T-helper 9 cell (primary cell): ENCODE measurements around the gene EMD.
A peak's percentile ranks its signal among the peaks of the same experiment; 100 is the strongest.

ENCODE experiments used
- DNase-seq: peaks from one replicate; pipeline ENCODE4 v3.0.0-alpha.2; 2020

EMD gene

GRCh38 chrX:154355776-154356140 lies 23.3 kb upstream of the EMD start:
- DNase-seq = no peak

DNA sequence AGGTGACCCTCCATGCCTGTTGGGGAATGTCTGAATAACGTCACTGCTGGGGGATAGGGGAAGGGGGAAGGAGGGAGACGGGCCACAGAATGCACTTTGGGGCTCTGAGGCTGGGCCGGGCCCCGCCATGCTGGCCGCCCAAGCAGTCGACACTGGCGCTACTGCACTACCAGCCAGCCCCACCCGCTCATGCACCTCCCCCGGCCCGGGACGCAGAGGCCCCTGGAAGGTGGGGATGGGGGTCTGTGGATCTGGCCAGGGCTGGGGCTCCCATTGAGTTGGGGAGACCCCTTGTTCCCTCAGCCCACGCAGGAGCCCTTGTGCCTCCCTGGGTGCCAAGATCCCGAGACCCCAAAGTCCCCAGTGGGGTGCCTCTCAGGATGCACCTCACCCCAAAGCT lies 22.5 kb upstream of the EMD start:
- DNase-seq = no peak

DNA sequence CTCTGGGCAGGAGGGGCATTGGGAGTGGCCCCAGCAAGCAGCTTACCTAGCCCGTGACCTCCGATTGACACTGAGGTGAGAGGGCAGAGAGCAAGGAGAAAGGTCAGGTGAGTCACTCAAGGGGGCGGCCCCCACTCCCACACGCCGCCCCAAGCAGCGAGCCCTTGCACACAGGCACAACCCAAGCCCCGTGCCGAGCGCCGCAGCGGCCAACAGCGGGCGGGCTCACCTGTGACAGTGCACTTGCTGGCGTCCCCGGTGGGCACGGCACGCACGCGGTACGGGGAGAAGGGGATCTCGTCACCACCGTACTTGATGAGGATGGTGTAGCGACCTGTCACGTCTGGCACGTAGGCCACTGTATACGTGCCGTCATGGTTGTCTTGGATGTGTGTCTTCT lies 21.9 kb upstream of the EMD start:
- no peak for DNase-seq

GRCh38 chrX:154358011-154358410 lies 21.1 kb upstream of the EMD start:
- no peak for DNase-seq

DNA sequence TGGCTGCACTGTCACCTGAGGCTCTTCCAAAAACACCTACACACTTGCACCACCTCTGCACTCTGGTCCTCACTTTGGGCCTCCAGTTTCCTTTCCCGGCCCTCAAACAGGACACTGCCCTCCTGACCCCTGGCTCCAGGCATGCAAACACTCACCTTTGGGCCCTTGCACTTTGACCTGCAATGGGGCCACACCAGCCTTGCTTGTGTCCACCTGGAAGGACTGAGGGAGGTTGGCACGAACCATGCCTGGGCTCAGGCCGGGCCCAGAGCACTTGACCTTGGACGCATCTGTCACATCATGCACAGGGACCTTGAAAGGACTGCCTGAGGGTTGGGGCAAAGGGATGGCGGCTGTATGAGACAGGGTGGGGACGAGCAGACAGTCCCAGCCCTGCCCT lies 20.3 kb upstream of the EMD start:
- DNase-seq = no peak

DNA sequence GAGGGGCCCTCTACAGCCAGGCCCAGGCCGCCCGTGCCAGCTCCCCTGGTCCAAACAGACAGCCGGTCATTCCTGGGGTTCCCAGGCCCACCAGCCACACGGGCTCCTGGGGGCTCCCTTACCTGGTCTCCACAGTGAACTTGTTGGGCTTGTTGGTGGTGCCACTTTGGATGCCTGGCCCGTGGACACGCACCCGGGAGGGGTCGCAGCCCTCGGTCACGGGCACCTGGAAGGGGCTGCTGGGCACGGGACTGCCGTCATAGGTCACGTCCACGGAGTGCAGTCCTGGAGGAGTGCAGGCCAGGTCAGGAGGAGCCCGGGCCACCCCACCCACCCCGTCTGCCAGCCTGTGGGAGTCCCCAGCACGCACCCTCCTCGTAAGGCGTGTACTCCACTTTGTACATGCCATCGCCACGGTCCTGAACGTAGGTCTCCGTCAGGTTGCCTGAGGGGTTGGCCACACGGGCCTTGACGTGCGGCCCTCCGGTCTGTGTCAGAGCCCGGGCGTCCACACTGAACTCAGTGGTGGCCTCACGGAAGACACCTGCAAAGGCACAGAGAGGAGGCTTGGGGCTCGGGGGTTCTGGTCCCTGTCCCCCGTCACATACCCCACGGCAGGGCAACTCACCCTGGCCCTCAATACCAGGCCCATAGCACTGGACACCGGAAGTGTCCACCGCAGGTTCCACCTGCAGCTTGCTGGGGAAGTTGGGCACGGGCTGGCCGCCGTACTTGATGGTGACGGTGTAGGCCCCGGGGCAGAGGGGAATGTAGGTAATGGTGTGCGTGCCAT lies 19.5 kb upstream of the EMD start:
- no peak for DNase-seq

DNA sequence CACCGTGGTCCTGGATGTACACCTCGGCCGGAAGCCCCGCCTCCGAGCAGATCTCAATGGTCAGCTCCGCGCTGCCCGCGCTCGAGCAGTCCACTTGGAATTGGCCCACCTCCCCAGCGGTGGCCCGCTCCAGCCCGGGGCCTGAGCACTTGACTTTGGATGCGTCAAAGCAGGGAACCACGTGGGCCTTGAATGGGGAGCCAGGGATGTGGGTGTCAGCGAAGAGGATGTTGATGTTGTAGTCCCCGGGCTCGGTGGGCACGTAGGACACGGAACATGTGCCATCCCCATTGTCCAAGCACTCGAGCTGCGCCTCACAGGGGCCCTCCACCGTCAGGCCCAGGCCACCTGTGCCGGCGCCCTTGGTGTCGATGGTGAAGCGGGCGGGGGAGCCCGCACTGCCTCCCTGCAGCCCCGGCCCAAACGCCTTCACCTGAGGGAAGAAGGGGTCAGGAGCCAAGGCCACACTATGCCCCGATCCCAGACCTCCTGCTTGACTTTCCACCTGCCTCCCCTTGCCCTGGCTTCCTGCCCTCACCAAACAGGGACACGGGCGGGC lies 18.9 kb upstream of the EMD start:
- no peak for DNase-seq

GRCh38 chrX:154362085-154362742 lies 16.9 kb upstream of the EMD start:
- DNase-seq = no peak

DNA sequence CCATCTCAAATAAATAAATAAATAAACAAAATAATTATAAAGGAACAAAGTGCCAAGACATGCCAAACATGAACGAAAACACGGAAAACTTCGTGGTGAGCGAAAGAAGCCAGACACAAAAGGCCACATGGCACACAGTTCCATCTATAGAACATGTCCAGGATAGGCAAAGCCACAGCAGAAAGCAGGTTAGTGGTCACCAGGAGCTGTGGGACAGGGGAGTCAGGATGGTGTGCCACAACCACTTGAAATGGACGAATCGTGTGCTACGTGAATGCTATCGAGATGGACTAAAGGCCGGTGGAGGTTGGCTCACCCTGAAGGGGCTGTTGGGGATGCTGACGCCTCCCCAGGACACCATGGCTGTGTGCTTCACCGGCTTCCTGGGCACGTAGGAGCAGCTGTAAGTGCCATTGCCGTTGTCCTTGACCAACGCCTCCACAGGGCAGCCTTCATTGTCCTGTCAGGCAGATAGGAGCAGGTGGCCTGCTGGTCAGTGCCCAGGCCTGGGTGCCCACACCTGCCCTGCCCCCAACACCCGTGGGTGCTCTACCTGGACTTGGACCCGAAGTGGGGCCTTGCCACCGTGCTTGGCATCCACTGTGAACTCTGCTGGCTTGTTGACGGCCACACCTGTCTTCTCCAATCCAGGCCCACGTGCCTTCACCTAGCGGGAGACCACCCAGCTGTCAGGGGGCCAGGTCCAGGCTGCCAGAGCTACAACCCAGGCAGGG lies 15.2 kb upstream of the EMD start:
- DNase-seq = no peak

DNA sequence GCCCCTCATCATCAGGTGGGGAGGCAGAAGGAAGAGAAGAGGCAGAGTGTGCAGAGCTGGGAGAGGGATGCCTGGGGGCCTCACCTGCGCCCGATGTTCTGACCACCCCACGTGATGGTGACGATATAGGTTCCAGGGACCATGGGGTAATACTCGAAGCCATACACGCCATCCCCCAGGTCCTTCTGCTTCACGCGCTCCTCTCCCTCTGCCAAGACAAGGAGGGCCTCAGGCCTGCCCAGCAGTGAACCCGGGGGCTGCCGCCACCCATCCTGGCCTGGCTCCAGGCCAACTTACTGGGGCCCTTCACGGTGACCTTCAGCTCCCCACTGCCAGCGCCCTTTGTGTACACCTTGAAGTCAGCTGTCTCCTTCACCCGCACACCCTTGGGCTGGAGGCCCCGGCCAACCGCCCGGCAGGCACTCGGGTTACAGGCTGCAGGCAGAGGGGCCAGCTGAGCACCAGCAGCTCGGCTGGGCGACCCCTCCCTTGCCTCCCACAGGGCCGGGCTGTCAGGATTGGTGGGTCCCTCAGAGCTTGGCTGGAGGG lies 14.0 kb upstream of the EMD start:
- no peak for DNase-seq

DNA sequence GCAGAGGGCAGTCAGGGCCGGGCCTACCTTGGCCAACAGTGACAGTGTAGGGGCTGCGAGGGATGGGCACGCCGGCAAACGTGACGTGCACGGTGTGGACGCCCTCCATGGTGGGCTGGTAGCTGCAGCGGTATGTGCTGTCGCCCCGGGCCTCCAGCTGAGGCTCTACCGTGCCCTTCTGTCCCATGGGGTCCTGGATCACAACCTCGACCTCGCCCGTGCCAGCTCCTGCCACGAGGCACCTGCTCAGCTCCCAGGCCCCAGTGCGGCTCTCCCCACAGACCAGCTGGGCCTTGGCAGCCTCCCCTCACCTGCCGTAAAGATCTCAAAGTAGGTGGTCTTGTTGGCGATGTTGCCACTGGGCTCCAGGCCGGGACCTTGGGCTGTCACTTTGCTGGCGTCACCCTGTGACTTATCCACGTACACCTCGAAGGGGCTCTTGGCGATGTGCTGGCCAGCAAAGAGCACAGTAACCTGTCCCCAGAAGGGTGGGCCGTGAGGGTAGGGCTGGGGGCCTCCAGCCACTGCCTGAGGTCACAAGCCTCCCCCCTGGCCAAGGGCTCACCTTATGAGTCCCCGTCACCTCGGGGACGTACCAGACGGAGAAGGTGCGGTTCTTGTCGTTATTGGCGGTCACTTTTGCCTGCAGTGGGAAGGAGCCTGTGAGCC lies 13.0 kb upstream of the EMD start:
- no peak for DNase-seq

DNA sequence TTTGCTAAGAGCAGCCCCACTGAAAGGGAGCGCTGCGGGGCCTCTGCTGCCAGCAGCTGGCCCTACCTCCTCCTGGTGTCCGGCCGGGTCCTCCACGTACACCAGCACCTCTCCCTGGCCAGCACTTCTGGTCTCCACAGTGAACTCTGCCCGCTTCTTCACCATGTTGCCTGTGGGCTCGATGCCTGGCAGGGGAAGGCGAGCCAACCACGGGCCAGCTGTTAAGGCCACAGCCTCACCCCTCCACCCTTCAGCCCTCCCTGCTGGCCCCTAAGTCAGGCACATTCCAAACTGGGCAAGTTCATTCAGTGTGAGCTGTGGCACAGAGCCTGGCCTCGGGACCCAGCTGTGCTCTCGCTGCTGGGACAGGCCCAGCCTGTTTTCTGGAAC lies 12.4 kb upstream of the EMD start:
- DNase-seq = no peak

GRCh38 chrX:154367474-154368308 lies 11.4 kb upstream of the EMD start:
- DNase-seq = no peak

GRCh38 chrX:154368630-154369448 lies 10.3 kb upstream of the EMD start:
- DNase-seq = peak; percentile 90

DNA sequence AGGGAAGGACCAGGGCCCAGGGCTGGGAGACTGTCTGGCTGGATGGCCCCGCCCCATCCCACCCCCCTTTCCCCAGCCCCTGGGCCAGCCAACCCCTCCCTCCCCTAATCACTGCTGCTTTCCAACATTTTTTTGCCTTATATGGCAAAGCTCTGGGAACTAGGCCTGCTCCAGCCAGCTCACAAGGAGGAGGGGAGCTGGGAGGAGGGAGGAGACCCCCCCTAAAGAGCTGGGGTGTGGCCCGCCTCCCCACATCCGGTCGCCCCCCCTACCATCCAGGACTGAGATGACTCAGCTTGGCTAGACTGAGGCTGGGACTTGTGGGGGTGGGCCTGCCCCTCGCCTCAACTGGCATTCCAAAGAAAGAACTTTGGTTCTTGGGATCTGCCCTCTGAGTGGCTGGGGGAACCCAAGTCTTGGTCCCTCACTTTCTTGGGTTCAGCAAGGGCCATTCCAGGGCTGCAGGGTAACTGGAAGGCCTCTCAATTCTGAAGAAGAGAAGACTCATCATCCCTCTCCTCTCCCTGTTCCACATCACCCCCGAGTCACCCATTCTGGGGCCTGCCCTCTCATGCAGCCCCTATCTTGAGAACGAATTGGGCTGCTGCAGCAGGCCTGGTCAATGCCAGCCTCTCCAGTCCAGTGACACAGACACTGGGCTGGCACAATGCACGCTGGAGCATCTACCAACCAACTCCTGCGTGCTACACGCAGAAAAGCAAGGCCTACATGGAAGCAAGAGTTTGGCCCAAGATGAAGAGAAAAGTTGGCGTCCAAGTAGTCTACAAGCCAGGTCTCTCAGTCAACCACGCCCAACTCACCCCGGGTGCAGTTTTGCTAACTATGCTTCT lies 9.4 kb upstream of the EMD start:
- DNase-seq = peak; percentile 68

DNA sequence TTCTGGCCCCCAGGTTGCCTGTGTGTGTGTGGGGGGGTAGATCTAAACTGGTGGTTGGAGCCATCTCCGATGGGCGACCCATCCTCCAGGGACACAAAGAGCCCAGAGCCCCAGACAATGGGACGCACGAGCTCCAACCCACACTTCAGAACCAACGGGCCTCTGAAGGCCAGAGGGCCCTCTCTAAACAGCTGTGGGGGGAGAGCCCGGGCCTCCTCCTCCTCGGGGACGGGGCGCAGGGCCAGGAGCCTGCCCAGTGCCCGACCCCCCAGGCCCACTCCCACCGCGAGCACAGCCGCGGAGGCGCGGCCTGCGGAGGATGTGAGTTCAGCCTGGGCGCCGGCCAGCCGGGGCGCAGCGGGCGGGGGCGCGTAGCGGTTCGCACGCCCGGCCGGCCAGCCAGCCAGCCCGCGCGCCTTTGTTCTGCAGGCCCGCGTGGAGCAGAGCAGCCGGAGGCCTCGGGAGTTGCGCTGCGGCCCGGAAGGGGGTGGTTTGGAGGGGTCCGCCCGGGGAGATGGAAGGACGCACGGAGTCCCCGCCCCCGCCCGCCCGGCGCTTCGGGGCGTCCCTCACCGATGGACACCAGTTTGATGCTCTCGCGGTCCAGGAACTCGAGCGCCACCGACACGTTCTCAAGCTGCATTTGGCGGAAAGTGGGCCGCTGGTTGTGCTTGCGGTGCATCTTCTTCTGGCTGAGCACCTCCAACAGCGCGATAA lies 8.6 kb upstream of the EMD start:
- DNase-seq = no peak

- DNase-seq = peak; percentile 83
Observed at GRCh38 chrX:154371017-154371788, 7.9 kb upstream of the EMD start.

GRCh38 chrX:154371789-154372300 lies 7.2 kb upstream of the EMD start:
- DNase-seq = no peak
